ENCODE measurements around the gene CLDN18. TPM values are rescaled to one million over a fixed set of nuclear protein-coding genes. Genes with fewer than 3 reads are reported as not detected.

The CLDN18 gene
- total and polyA plus RNA-seq, 2 experiments from 2014 or later, result 0.19 TPM; not detected in 1

DNA sequence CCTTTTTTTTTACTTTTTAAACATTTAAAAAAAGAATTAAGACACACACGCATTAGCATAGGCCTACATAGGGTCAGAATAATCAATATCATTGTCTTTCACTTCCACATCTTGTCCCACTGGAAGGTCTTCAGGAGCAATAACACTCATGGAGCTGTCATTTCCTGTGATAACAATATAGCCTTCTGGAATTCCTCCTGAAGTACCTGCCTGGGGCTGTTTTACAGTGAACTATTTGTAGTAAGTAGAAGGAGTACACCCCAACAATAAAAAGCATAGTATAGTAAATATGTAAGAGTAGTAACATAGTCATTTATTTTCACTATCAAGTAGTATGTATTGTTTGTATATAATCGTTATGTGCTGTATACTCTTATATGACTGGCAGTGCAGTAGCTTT is 19.5 kb upstream of the CLDN18 start (continued):
- TF ChIP-seq, protein P1, sequence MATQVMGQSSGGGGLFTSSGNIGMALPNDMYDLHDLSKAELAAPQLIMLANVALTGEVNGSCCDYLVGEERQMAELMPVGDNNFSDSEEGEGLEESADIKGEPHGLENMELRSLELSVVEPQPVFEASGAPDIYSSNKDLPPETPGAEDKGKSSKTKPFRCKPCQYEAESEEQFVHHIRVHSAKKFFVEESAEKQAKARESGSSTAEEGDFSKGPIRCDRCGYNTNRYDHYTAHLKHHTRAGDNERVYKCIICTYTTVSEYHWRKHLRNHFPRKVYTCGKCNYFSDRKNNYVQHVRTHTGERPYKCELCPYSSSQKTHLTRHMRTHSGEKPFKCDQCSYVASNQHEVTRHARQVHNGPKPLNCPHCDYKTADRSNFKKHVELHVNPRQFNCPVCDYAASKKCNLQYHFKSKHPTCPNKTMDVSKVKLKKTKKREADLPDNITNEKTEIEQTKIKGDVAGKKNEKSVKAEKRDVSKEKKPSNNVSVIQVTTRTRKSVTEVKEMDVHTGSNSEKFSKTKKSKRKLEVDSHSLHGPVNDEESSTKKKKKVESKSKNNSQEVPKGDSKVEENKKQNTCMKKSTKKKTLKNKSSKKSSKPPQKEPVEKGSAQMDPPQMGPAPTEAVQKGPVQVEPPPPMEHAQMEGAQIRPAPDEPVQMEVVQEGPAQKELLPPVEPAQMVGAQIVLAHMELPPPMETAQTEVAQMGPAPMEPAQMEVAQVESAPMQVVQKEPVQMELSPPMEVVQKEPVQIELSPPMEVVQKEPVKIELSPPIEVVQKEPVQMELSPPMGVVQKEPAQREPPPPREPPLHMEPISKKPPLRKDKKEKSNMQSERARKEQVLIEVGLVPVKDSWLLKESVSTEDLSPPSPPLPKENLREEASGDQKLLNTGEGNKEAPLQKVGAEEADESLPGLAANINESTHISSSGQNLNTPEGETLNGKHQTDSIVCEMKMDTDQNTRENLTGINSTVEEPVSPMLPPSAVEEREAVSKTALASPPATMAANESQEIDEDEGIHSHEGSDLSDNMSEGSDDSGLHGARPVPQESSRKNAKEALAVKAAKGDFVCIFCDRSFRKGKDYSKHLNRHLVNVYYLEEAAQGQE (IDR thresholded peaks at IDR 0.05; ENCODE audit: unreplicated experiment), result no peak
- TF ChIP-seq NANOG (IDR thresholded peaks at IDR 0.05; ENCODE audit: borderline replicate concordance), result no peak
- no peak for TF ChIP-seq EZH2 (IDR thresholded peaks at IDR 0.05; ENCODE audit: low read depth, unreplicated experiment)
- TF ChIP-seq CREB1 (CRISPR knock-in tag; IDR thresholded peaks at IDR 0.05; ENCODE audit: low read depth), result no peak
- no peak for TF ChIP-seq EZH2phosphoT487 (IDR thresholded peaks at IDR 0.05; ENCODE audit: unreplicated experiment)

DNA sequence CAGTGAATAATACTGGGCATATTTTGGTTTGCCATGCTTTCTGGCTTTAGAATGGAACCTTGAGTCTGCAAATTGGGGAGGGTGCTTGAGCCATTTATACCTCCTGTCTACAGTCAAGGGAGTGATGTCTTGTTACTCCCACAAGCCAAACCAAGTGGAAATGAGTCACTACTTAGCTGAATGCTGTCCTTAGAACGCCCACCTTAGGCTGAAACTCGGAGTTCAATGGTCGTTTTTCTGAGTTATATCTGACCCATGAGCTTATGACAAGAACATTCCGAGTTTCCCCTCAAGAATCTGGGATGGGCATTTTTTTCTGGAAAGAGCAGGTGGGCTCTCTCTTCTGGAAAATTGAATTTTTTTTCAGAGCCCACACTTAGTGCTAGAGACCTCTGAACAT is 17.4 kb upstream of the CLDN18 start:
- DNase-seq (ENCODE audit: low spot score) (no peak), ATAC-seq (no peak)
- H3K9me3 Mint-ChIP-seq, result peaks cover 20% of the 10 kb centered on the region; the same call in 2 of the 3 replicates
- H4K20me1 ChIP-seq (replicated peaks; ENCODE audit: insufficient read depth), result no peaks in the 10 kb centered on the region
- no peaks in the 10 kb centered on the region; the same call in 1 of the 2 replicates for H3K9me2 ChIP-seq (ENCODE audit: insufficient read depth)
- no peaks in the 10 kb centered on the region; the same call in 2 of the 3 replicates for H3K36me3 Mint-ChIP-seq (ENCODE audit: low read depth)
- H3K4me1 Mint-ChIP-seq, result no peaks in the 10 kb centered on the region
- no peaks in the 10 kb centered on the region for H3K4me1 ChIP-seq (ENCODE audit: insufficient read depth)
- H3K27me3 Mint-ChIP-seq (ENCODE audit: insufficient read depth, low read depth, poor library complexity), result peaks cover 2% of the 10 kb centered on the region
- no peaks in the 10 kb centered on the region for H3K27me3 ChIP-seq (ENCODE audit: insufficient read depth)
- H3K79me2 ChIP-seq (replicated peaks; ENCODE audit: insufficient read depth), result no peaks in the 10 kb centered on the region
- no peaks in the 10 kb centered on the region for H3F3A ChIP-seq (replicated peaks; ENCODE audit: low read depth)
- H3K36me3 ChIP-seq (ENCODE audit: insufficient read depth), result no peaks in the 10 kb centered on the region
- H3K27ac Mint-ChIP-seq, result no peak overlapping the region
- no peak overlapping the region for H3K4me2 ChIP-seq
- no peak overlapping the region for H3K4me3 ChIP-seq
- H3K4me3 Mint-ChIP-seq, result no peak overlapping the region
- H2AFZ ChIP-seq, result no peak overlapping the region
- no peak overlapping the region for H3K27ac ChIP-seq (ENCODE audit: low read depth)
- TF ChIP-seq, protein P2, sequence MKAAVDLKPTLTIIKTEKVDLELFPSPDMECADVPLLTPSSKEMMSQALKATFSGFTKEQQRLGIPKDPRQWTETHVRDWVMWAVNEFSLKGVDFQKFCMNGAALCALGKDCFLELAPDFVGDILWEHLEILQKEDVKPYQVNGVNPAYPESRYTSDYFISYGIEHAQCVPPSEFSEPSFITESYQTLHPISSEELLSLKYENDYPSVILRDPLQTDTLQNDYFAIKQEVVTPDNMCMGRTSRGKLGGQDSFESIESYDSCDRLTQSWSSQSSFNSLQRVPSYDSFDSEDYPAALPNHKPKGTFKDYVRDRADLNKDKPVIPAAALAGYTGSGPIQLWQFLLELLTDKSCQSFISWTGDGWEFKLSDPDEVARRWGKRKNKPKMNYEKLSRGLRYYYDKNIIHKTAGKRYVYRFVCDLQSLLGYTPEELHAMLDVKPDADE (IDR thresholded peaks at IDR 0.05), result no peak

DNA sequence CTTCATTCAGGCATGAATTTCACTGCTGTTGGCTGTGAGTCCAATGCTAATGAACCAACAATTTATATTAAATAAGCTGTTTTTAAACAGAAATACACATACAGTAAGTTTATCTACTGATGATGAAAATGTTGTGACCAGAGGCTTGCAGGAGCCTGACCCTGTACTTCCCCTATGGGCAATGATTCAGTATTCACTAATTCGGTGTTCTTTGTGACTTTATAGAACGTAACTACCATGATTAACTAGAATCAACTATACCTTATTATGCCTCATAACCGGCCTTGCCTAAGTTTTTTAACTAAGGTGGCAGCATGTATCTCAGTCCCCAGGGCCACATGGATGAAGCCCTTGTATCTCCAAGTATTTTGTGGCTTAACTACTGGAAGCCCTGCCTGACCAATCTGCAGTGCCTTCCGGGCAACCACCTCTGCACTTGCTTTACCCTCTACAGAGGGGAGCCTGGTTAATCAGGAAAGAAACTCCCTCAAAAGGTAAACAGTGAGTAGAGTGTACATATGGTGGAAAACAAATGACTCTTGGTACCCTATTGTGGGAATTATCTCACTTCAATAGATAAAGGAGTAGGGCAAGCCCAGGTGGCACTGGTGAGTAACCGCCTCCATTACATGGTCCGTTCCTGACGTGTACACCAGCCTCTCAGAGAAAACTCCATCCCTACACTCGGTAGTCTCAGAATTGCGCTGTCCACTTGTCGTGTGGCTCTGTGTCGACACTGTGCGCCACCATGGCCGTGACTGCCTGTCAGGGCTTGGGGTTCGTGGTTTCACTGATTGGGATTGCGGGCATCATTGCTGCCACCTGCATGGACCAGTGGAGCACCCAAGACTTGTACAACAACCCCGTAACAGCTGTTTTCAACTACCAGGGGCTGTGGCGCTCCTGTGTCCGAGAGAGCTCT is 11.6 kb upstream of the CLDN18 start:
- no peaks in the 10 kb centered on the region; the same call in 2 of the 3 replicates for H3K36me3 Mint-ChIP-seq (ENCODE audit: low read depth)
- H3K4me3 ChIP-seq, result no peak overlapping the region
- H3K4me1 ChIP-seq (ENCODE audit: insufficient read depth), result no peaks in the 10 kb centered on the region
- H2AFZ ChIP-seq, result peak overlapping the region; percentile 45; the same call in 1 of the 2 replicates
- H3K9me2 ChIP-seq (ENCODE audit: insufficient read depth), result no peaks in the 10 kb centered on the region
- peaks cover 2% of the 10 kb centered on the region for H3K27me3 Mint-ChIP-seq (ENCODE audit: insufficient read depth, low read depth, poor library complexity)
- no peaks in the 10 kb centered on the region for H3K36me3 ChIP-seq (ENCODE audit: insufficient read depth)
- H3K4me3 Mint-ChIP-seq, result no peak overlapping the region
- no peaks in the 10 kb centered on the region for H3K27me3 ChIP-seq (ENCODE audit: insufficient read depth)
- H3K4me1 Mint-ChIP-seq, result no peaks in the 10 kb centered on the region
- no peaks in the 10 kb centered on the region for H3K79me2 ChIP-seq (replicated peaks; ENCODE audit: insufficient read depth)
- ATAC-seq (no peak), DNase-seq (ENCODE audit: low spot score) (no peak)
- no peak overlapping the region; the same call in 1 of the 2 replicates for H3K27ac Mint-ChIP-seq
- H3K4me2 ChIP-seq, result no peak overlapping the region
- no peak overlapping the region for H3K27ac ChIP-seq (ENCODE audit: low read depth)
- no peaks in the 10 kb centered on the region for H4K20me1 ChIP-seq (replicated peaks; ENCODE audit: insufficient read depth)
- H3K9me3 Mint-ChIP-seq, result peaks cover 19% of the 10 kb centered on the region; the same call in 2 of the 3 replicates
- no peaks in the 10 kb centered on the region for H3F3A ChIP-seq (replicated peaks; ENCODE audit: low read depth)
- TF ChIP-seq POLR2AphosphoS5 (IDR thresholded peaks at IDR 0.05; ENCODE audit: low read depth) (no peak), EZH2 (IDR thresholded peaks at IDR 0.05; ENCODE audit: low read depth, unreplicated experiment) (no peak), CREB1 (CRISPR knock-in tag; IDR thresholded peaks at IDR 0.05; ENCODE audit: low read depth) (no peak)
- TF ChIP-seq, protein P3, sequence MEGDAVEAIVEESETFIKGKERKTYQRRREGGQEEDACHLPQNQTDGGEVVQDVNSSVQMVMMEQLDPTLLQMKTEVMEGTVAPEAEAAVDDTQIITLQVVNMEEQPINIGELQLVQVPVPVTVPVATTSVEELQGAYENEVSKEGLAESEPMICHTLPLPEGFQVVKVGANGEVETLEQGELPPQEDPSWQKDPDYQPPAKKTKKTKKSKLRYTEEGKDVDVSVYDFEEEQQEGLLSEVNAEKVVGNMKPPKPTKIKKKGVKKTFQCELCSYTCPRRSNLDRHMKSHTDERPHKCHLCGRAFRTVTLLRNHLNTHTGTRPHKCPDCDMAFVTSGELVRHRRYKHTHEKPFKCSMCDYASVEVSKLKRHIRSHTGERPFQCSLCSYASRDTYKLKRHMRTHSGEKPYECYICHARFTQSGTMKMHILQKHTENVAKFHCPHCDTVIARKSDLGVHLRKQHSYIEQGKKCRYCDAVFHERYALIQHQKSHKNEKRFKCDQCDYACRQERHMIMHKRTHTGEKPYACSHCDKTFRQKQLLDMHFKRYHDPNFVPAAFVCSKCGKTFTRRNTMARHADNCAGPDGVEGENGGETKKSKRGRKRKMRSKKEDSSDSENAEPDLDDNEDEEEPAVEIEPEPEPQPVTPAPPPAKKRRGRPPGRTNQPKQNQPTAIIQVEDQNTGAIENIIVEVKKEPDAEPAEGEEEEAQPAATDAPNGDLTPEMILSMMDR (conservative IDR thresholded peaks at IDR 0.05; ENCODE audit: low read depth in 2 of 2), result no peak
